ENCODE measurements around the gene INMT. TPM values are rescaled to one million over a fixed set of nuclear protein-coding genes. Genes with fewer than 3 reads are reported as not detected.

The INMT gene
- total and polyA plus RNA-seq, 11 donors = 11.7 to 88.1 (median 27.9) TPM

DNA sequence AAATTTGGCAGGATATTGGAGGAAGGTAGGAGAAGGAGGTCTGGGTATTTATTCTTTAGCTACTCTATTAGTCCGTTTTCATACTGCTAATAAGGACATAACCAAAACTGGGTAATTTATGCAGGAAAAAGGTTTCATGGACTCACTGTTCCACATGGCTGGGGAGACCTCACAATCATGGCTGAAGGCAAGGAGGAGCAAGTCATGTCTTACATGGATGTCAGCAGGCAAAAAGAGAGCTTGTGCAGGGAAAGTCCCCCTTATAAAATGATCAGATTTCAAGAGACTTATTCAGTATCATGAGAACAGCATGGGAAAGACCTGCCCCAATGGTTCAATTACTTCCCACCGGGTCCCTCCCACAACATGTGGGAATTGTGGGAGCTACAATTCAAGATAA, 1.9 kb upstream of the INMT start:
- 51 to 62% (median 58%) methylated on average over 2 of the region's 2 CpGs for WGBS, 4 donors
- H3K27me3 ChIP-seq = no peaks in the 10 kb centered on the region
- H3K4me3 ChIP-seq = no peak overlapping the region
- peaks cover 0 to 62% (median 35%) of the 10 kb centered on the region in 12 donors for H3K4me1 ChIP-seq
- H3K36me3 ChIP-seq = peaks cover 0 to 10% (median 0%) of the 10 kb centered on the region in 9 donors
- DNase-seq (no peak), ATAC-seq (no peak)
- intact Hi-C loops (cut with DNase I) = loop anchor here in 1 of 10 donors (5.0 kb wide), 1 partner anchor 37 kb away; no protein-coding TSS in a partner anchor
- peak overlapping the region; percentile 3 to 91 (median 80) for H3K27ac ChIP-seq
- H3K9me3 ChIP-seq = no peaks in the 10 kb centered on the region
- TF ChIP-seq POLR2A (IDR thresholded peaks at IDR 0.05) (no peak), CTCF (IDR thresholded peaks at IDR 0.05) (no peak)

GRCh38 chr7:30750683-30751650, 968 bp upstream of the INMT start:
- H3K27me3 ChIP-seq = no peaks in the 10 kb centered on the region
- peak overlapping the region in 9 of 12 donors; percentile 43 to 69 (median 51) for H3K4me3 ChIP-seq
- DNase-seq = peak; percentile 82 to 90 (median 89)
- H3K4me1 ChIP-seq = peaks cover 0 to 64% (median 39%) of the 10 kb centered on the region in 12 donors
- H3K27ac ChIP-seq = peak overlapping the region; percentile 67 to 91 (median 82)
- 38 to 61% (median 52%) methylated on average over 16 of the region's 16 CpGs for WGBS, 4 donors
- H3K9me3 ChIP-seq = no peaks in the 10 kb centered on the region
- intact Hi-C loops (cut with DNase I) = loop anchor here in 1 of 10 donors (5.0 kb wide), 1 partner anchor 36 kb away; no protein-coding TSS in a partner anchor
- ATAC-seq = peak; percentile 60 to 82 (median 81)
- TF ChIP-seq CTCF (IDR thresholded peaks at IDR 0.05) (no peak), POLR2A (IDR thresholded peaks at IDR 0.05) (no peak)
- peaks cover 0 to 12% (median 0%) of the 10 kb centered on the region in 9 donors for H3K36me3 ChIP-seq

DNA sequence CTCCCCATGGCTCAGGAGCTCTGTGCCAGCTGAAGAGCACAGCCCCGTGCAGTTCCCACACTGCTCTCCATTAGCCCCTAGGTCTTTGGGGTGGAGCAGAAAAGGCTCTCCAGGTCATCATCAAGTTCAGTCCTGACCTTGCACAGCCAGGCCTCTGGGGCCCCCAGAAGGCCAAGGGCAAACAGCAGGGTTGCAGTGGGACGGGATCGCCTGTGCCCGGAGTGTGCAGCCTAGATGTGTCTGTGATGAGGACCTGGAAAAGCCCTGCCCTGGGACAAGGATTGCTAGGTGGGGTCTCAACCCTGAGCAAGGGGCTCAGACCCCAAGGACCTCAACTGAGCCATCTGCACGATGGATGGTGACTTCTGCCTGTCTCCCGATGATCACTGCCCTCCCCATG, 549 bp downstream of the INMT start:
- H3K9me3 ChIP-seq = no peaks in the 10 kb centered on the region
- TF ChIP-seq CTCF (IDR thresholded peaks at IDR 0.05) (no peak), POLR2A (IDR thresholded peaks at IDR 0.05) (no peak)
- H3K36me3 ChIP-seq = peaks cover 0 to 20% (median 0%) of the 10 kb centered on the region in 9 donors
- peak overlapping the region; percentile 12 to 69 (median 50) for H3K4me3 ChIP-seq
- DNase-seq (no peak), ATAC-seq (no peak)
- H3K4me1 ChIP-seq = peaks cover 0 to 77% (median 51%) of the 10 kb centered on the region in 12 donors
- H3K27ac ChIP-seq = peak overlapping the region; percentile 67 to 91 (median 82)
- WGBS, 4 donors = 56 to 65% (median 58%) methylated on average over 6 of the region's 6 CpGs
- intact Hi-C loops (cut with DNase I) = loop anchor here in 1 of 10 donors (5.0 kb wide), 1 partner anchor 35 kb away; no protein-coding TSS in a partner anchor
- H3K27me3 ChIP-seq = no peaks in the 10 kb centered on the region

DNA sequence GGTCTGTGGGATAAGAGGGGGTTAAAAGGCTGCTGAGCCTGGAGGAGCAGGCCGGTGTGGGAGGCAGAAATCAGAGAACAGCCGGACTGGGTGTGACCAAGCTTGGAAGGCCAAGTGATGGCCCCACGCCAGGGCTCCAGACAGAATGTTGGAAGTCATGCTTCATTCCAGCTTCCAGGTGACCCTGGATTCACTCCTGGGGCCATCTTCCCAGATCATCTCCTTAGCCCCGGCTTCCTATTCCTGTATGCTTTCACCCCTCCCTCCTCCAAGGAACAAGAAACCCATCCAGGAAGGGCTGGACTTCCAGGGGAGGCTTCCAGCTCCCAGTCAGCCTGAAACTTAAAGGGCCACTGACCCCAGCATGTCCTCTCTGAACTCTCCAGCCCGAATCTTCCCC, 1.0 kb downstream of the INMT start:
- Histone ChIP-seq H3K36me3 (peaks cover 0 to 20% (median 0%) of the 10 kb centered on the region in 9 donors), H3K9me3 (no peaks in the 10 kb centered on the region), H3K27ac (peak overlapping the region; percentile 67 to 91 (median 82)), H3K27me3 (no peaks in the 10 kb centered on the region), H3K4me3 (peak overlapping the region; percentile 12 to 69 (median 50)), H3K4me1 (peaks cover 0 to 82% (median 56%) of the 10 kb centered on the region in 12 donors)
- intact Hi-C loops (cut with DNase I) = loop anchor here in 1 of 10 donors (5.0 kb wide), 1 partner anchor 34 kb away; no protein-coding TSS in a partner anchor
- DNase-seq (peak; percentile 86 to 90 (median 88)), ATAC-seq (peak; percentile 21 to 61 (median 40))
- TF ChIP-seq CTCF (IDR thresholded peaks at IDR 0.05) (no peak), POLR2A (IDR thresholded peaks at IDR 0.05) (no peak)
- 7 to 23% (median 11%) methylated on average over 5 of the region's 5 CpGs for WGBS, 4 donors
